Measurements from ENCODE around the gene TMEM205. TPM values are rescaled to one million over a fixed set of nuclear protein-coding genes. Genes with fewer than 3 reads are reported as not detected.
A peak's percentile ranks its signal among the peaks of the same experiment; 100 is the strongest.

TMEM205 gene
- total and polyA plus RNA-seq, 2 of the 8 experiments (the other 6 are each of a cell fraction or from before 2014, with no cell fraction given) = 73.5 to 423 TPM

DNA sequence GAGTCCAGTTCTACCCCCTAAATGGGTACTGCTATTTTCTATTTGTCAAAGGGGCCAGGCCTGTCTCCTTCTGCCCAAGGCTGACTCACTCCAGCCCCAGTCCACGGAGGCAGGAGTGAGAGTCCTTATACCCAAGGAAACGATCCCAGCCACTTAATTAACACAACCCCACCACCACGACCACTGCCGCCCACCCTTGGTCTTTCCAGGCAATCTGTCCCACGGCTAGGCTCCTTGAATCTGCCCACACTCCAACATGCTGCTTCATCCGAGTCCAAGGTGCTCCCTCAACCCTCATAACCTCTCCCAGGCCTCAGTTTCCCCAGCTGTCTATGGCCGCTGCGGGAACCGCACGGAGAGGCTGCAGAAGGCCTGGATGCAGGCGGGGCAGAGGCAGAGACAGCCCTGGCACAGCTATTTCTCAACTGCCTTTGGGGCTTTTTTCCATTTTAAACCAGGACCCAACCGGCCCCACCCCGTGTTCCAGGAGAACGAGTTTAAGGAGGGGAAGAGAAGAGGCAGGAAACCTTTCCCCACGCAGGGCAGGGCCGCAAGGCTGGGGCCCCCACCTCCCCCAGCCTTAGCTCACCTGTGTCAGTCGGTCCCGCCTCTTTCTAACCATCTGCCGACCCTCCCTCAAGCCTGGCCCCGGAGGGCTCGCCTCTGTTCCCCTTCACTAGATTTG lies 7.4 kb downstream of the TMEM205 start:
- Histone ChIP-seq H3K79me1 (ENCODE audit: low read depth, low read length) (no peaks in the 10 kb centered on the region), H3K27me3 (replicated peaks in 1 of 4; ENCODE audit: control insufficient read depth in 3 of 4, extremely low read depth in 1 of 4, insufficient read depth in 3 of 4, low read length in 3 of 4) (no peaks in the 10 kb centered on the region; a peak in 2 of 7 replicates), H3K36me3 (ENCODE audit: control insufficient read depth in 2 of 4, insufficient read depth in 4 of 4, low read length in 3 of 4) (peaks cover 0 to 5% (median 2%) of the 10 kb centered on the region in 4 experiments; a peak in 2 of 8 replicates), H3K14ac (ENCODE audit: insufficient read length) (no peak overlapping the region), H3K9me3 (ENCODE audit: insufficient read depth in 2 of 2, low read depth in 1 of 2, low read length in 1 of 2) (no peaks in the 10 kb centered on the region), H2AK5ac (ENCODE audit: low read depth, low read length) (no peak overlapping the region), H4K91ac (replicated peaks; ENCODE audit: insufficient read length, low read length) (no peak overlapping the region), H3K4me2 (ENCODE audit: insufficient read depth in 1 of 2, low read depth in 2 of 2, low read length in 2 of 2) (peak overlapping the region; percentile 54 to 80), H2AFZ (ENCODE audit: low read length) (no peak overlapping the region), H3K27ac (ENCODE audit: low read depth, low read length) (no peak overlapping the region), H2BK12ac (ENCODE audit: low read depth, low read length) (0 out of 2 replicates have a peak overlapping the region, but pooled peaks have one; percentile 17), H3K23me2 (ENCODE audit: low read depth, low read length) (peaks cover 11% of the 10 kb centered on the region; the same call in 1 of the 2 replicates), H3K4ac (replicated peaks; ENCODE audit: insufficient read length, low read depth, low read length) (no peak overlapping the region), H3K18ac (ENCODE audit: extremely low read depth, low read length) (no peak overlapping the region), H2BK15ac (ENCODE audit: low read length) (peak overlapping the region; percentile 92; the same call in 1 of the 2 replicates), H2BK5ac (ENCODE audit: low read depth, low read length) (no peak overlapping the region), H3K79me2 (ENCODE audit: control insufficient read depth in 1 of 2, insufficient read depth in 2 of 2, low read length in 2 of 2) (no peaks in the 10 kb centered on the region), H3K56ac (replicated peaks; ENCODE audit: insufficient read length, low read depth, low read length) (no peak overlapping the region), H4K20me1 (replicated peaks in 1 of 2; ENCODE audit: control insufficient read depth in 1 of 2, insufficient read depth in 2 of 2, low read length in 2 of 2) (peaks cover 2 to 5% of the 10 kb centered on the region in 2 experiments), H3K23ac (ENCODE audit: insufficient read length) (no peak overlapping the region), H4K5ac (ENCODE audit: insufficient read length, low read depth, low read length) (no peak overlapping the region), H2BK20ac (ENCODE audit: low read length) (no peak overlapping the region), H3K4me3 (ENCODE audit: extremely low read depth in 1 of 4, insufficient read depth in 2 of 4, low read depth in 3 of 4, low read length in 4 of 4) (peak overlapping the region; percentile 47 to 77 (median 62)), H3K4me1 (replicated peaks in 1 of 4; ENCODE audit: control insufficient read depth in 3 of 4, insufficient read depth in 4 of 4, low read length in 3 of 4) (peaks cover 0 to 4% (median 1%) of the 10 kb centered on the region in 4 experiments; a peak in 4 of 7 replicates), H2BK120ac (replicated peaks; ENCODE audit: low read depth, low read length) (no peak overlapping the region), H3K9ac (replicated peaks in 1 of 4; ENCODE audit: extremely low read depth in 1 of 4, low read depth in 3 of 4, low read length in 3 of 4) (peak overlapping the region in 2 of 4 experiments; percentile 23 to 42; a peak in 3 of 7 replicates), H4K8ac (ENCODE audit: extremely low read depth, insufficient read depth, low read length) (no peak overlapping the region)
- DNase-seq (ENCODE audit: low read depth in 1 of 2, low spot score in 2 of 2) = no peak
- no peak for FAIRE-seq
- POLR2A ChIA-PET (ENCODE audit: partially characterized antibody) = interaction anchor here (0.8 to 2.8 kb wide), 5 partner anchors 11 to 85 kb away, joined by 3 to 13 read pairs (median 3); partner anchors contain the start of gene EPOR
- 50% methylated on average over 15 of the region's 21 CpGs; no CpG with 5 or more reads in 1 of the 2 experiments for WGBS, 2 experiments (ENCODE audit: extremely low coverage in 1 of 2, insufficient coverage in 1 of 2, insufficient read length in 1 of 2, insufficient replicate concordance in 2 of 2, low coverage in 1 of 2, low lambda C conversion rate in 2 of 2, missing lambda C conversion rate in 1 of 2)
- no peak for TF ChIP-seq SIN3A (conservative IDR thresholded peaks at IDR 0.05 in 1 of 2, IDR thresholded peaks at IDR 0.05 in 1 of 2; ENCODE audit: low read depth in 1 of 2, low read length in 2 of 2)
- TF ChIP-seq, protein P1, sequence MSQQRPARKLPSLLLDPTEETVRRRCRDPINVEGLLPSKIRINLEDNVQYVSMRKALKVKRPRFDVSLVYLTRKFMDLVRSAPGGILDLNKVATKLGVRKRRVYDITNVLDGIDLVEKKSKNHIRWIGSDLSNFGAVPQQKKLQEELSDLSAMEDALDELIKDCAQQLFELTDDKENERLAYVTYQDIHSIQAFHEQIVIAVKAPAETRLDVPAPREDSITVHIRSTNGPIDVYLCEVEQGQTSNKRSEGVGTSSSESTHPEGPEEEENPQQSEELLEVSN (IDR thresholded peaks at IDR 0.05) = peak; percentile 14; the same call in 1 of the 2 replicates
- CTCF ChIA-PET (ENCODE audit: partially characterized antibody) = interaction anchor here (0.9 to 2.8 kb wide), 9 partner anchors 9 to 91 kb away, joined by 3 to 9 read pairs (median 4); partner anchors contain the start of gene TSPAN16
